Right ventricle myocardium superior (tissue), 1 donor: ENCODE measurements around the gene SDHA. TPM values are rescaled to one million over a fixed set of nuclear protein-coding genes. Genes with fewer than 3 reads are reported as not detected.
A peak's percentile ranks its signal among the peaks of the same experiment; 100 is the strongest.
"Not testable (repeated sequence)": the region's sequence is repeated elsewhere in the genome, so short reads cannot be mapped to it uniquely, and the experiment has no call there.

ENCODE experiments used
- ATAC-seq: fragments of 200-7000 bp; cut with Tn5 transposase; one replicate; pipeline ENCODE4 v1.9.1; 2020; ENCODE audit warnings: mild to moderate bottlenecking; ENCODE audit not compliant: poor library complexity
- DNase-seq: peaks from one replicate; pipeline ENCODE4 v3.0.0-alpha.2; 2020
- intact Hi-C: fragments of 100-400 bp; cut with DNase I; formaldehyde crosslinking; loops from one replicate; pipeline ENCODE4 v1.11.2; 2022
- long read RNA-seq: library from polyadenylated mRNA; unstranded; transcript quantifications from one replicate; pipeline ENCODE4 v2.0.0, GENCODE V29; 2021
- total RNA-seq: library from RNA; stranded (reverse); fragmentation: NEBNext Ultra II Directional; extraction: Animal tissue kit (Norgen Biotek cat#: 25700); gene quantifications from one replicate; pipeline ENCODE4 v1.2.1, GENCODE V29; 2021
- donor health status: DM: no; HTN: yes; CAD: no; lungs with severe emphysema.

Gene SDHA
- 837 TPM for total RNA-seq
- long read RNA-seq, transcript SDHA-216 (10 exons, 2,209 nt): minor isoform, 10 of 3,143 reads
- long read RNA-seq, transcript SDHA-204 (13 exons, 2,067 nt): minor isoform, 11 of 3,143 reads
- long read RNA-seq, transcript SDHA-201 (15 exons, 2,390 nt): major isoform, 1,803 of 3,143 reads
- long read RNA-seq, transcript SDHA-214 (6 exons, 3,001 nt): minor isoform, 8 of 3,143 reads
- long read RNA-seq, partial matches to known transcripts: 148 of 3,143 reads
- long read RNA-seq, other reads (novel, unspliced or antisense): 1,159 of 3,143 reads

DNA sequence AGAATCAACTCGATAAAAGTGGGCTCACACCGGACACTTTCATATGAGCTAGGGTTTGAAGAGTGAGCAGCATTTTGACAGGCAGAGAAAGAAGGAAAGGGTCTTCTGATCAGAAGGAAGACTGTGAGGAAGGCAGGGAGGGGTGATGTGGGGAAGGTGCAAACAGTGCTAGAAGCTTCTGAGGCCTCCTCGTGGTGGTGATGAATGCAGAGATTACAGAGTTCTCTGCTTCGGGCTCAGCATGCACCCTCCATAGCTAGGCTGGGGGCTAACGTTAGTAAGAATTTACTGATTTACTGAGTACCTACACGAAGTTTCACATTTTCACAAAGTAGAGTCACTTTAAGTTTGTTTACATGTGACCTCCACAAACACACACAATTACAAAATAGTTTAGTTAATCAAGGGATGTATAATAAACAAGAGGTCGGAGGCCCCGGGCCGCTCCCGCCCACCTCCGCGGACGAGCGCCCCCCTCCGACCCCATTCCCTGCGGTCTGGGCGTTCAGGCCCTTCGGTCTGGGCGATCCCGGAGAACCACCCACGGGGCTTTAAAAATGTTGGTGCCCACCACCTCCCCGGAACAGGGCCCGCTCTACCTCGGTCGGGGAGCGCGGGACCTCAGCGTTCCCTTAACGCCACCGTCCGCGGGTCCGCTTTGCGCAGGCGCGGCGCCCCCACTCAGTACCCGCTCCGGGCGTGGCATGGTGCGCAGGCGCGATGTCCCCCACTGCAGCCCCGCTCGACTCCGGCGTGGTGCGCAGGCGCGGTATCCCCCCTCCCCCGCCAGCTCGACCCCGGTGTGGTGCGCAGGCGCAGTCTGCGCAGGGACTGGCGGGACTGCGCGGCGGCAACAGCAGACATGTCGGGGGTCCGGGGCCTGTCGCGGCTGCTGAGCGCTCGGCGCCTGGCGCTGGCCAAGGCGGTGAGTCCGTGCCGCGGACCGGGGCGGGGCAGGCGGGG, at the start of gene SDHA, which contains the start of gene CCDC127:
Gene SDHA (plus strand): TSS at position 827 of the 963 bp plus-strand sequence. CDS start 36 bp downstream, at position 863.
Gene CCDC127 (minus strand): TSS at position 660 of the 963 bp plus-strand sequence. CDS start 1,304 bp downstream, outside the sequence.
- ATAC-seq (peak; percentile 96), DNase-seq (peak; percentile 99)
- intact Hi-C loops: not testable (repeated sequence)

DNA sequence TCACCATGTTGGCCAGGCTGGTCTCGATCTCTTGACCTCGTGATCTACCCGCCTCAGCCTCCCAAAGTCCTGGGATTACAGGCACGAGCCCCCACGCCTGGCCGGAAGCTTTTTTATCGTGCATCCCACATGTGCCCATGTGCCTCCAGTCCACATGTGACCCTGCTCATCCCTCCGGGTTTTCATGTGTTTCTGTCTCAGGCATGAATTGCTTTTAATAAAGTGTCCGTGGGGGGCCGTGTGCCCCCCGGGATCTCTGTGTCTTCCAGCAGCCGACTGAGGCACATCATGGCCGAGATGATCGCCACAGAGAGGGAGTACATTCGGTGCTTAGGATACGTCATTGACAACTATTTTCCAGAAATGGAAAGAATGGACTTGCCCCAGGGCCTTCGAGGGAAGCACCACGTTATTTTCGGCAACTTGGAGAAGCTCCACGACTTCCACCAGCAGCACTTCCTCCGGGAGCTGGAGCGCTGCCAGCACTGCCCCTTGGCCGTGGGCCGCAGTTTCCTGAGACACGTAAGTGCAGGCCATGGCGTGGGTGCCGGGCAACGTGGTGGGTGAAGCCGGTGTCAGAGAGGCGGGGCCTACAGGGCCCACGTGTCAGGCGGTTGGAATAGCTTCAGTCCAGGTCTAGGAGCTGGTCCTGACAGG, 48.9 kb upstream of the SDHA start:
- intact Hi-C loops: no loop called here
- ATAC-seq (peak; percentile 74), DNase-seq (peak; percentile 85)

DNA sequence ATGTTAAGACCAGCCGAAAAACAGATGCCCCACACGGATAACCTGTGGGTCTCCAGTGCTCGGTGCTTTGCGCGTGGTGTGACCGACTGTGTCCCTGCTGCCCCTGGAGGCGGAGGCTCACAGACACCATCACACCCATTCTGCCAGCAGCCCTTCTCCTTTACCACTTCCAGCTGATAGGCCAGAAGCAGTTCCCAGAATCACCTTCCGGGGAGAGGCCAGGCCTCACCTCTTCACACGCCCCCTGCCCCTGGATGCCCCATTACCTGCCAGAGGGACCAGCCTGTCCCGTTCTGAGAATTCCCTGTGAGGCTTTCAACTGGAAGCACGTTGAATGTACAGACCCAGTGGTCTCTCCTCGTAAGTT, 48.4 kb upstream of the SDHA start:
- no peak for DNase-seq
- ATAC-seq: peak; percentile 25

DNA sequence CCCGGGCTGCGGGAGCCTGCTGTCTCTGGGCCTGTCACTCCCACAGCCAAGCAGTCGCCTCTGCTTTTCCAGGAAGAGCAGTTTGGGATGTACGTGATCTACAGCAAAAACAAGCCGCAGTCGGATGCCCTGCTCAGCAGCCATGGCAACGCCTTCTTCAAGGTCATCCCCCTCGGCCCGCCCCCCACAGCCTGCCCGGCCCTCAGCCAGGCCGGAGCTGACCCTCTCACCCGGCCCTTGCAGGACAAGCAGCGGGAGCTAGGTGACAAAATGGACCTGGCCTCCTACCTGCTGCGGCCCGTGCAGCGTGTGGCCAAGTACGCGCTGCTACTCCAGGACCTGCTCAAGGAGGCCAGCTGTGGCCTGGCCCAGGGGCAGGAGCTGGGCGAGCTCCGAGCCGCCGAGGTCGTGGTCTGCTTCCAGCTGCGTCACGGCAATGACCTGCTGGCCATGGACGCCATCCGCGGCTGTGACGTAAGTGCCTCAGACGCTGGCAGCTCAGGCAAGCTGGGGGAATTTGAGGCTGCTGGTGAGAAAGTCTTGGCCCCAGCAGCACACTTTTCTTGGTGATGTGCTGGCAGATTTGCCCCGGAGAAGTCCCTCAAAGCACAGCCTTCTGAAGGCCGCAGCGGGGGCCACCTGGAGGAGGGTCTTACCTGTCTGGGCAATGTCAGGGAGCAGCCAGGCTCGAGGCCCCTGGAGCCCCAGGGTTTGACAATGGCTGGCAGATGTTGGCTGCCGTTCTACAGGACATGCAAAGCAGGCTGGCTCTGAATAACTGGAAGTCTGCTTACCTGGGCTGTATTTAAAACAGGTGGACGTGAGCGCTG, 46.9 kb upstream of the SDHA start:
- DNase-seq (no peak), ATAC-seq (no peak)
- intact Hi-C loops: no loop called here

More for the DNA sequence above, 48.4 kb upstream of the SDHA start:
- intact Hi-C loops: no loop called here

DNA sequence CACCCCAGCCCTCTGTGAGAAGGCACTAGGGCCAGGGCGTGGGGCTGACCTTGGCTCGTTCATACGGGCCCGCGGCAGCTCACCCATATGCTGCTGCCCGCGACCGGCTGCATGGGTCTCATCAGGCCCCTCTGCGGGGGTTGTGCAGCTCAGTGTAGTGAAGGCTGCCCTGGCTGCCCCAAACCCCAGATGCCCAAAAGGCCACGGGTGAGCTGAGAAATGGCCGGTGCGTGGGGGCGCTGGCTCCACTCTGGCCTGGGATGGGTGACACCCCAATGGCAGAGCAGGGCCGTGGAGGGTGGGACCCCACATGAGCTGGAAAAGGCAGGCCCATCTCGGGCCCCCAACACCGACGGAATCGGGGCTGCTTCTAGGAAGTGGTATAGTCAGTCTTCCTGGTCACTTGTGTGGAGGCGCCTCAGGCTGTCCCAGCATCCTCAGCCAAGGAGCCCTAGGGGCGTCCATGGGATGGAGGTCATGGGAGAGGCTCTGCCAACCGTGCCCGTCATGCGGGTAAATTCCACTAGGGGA, 46.3 kb upstream of the SDHA start:
- intact Hi-C loops: no loop called here
- ATAC-seq: no peak
- DNase-seq: no peak

DNA sequence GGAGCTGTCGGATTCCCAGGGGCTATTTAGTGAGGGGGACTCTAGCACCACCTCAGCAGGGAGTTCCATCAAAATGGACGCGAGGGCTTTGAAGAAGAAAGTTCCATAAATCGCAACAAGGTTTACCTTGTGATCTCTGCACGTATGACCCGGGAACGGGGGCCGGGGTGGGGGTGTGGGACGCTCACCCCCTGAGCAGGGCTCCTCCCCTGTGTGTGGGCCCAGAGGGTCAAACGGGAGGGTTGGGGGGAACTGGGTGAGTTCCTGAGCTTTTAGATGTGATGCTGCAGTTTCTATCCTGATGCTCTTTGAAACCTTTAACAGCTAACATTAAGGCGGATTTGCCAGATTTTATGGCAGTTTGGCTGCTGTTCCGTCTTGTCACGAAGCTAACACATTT, 45.7 kb upstream of the SDHA start:
- DNase-seq (no peak), ATAC-seq (no peak)
- intact Hi-C loops: no loop called here

DNA sequence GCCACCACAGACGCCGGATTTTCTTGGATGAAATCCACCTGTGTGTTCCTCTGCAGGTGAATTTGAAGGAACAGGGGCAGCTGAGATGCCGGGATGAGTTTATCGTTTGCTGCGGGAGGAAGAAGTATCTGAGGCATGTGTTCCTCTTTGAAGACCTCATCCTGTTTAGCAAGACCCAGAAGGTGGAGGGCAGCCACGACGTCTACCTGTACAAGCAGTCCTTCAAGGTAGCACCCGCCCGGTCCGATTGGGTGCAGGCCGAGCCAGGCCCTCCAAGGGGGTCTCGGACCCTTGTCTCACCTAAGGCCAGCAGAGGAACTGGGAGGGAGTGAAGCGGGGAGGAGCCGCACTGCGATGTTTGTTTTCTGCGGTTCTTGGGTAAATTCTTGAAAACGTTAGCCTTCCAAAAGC, 45.3 kb upstream of the SDHA start:
- DNase-seq: no peak
- no peak for ATAC-seq
- intact Hi-C loops: no loop called here

DNA sequence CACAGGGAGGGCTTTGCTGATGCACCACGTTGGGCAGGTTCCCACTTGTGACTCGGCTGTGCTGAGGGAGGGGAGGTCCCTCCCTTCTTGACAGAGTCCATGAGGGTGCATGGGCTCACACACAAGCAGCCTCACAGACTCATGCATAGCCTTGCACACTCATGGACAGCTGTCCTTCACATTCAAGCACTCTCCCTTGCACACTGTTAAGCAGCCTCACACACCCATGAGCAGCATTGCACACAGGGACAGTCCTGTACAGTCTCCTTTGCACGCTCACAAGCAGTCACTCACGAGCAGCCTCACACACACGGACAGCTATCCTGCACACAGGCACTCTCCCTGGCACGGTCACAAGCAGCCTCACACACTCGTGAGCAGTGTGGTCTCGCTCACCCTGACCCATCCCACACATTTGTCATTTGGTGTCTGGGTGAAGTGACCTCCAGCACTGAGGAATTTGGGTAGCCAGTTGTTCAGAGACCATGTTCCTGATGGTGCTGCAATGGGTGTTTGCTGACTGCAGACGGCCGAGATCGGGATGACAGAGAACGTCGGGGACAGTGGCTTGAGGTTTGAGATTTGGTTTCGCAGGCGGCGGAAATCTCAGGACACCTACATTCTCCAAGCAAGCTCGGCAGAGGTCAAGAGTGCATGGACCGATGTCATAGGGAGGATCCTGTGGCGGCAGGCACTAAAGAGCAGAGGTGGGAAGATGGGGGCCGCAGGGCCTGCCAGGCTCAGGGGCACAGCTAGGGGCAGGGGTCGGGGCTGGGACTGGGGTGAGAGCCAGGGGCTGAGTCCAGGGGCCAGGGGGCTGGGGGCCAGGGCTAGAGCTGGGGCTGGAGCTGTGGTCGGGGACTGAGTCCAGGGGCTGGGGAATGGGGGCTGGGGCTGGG, 44.5 kb upstream of the SDHA start:
- ATAC-seq (no peak), DNase-seq (no peak)
- intact Hi-C loops: no loop called here

DNA sequence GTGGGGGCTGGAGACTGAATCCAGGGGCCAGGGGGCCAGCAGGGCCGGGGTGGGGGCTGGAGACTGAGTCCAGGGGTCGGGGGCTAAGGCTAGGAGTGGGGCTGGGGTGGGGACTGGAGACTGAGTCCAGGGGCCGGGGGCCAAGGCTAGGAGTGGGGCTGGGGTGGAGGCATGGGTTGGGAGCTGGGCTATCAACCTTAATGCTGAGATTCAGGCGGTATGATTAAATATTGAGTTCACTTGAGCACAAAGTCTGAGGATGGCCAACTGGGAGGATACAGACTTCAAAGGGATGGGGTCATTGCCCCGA, 43.9 kb upstream of the SDHA start:
- no peak for DNase-seq
- no peak for ATAC-seq
- intact Hi-C loops: no loop called here

DNA sequence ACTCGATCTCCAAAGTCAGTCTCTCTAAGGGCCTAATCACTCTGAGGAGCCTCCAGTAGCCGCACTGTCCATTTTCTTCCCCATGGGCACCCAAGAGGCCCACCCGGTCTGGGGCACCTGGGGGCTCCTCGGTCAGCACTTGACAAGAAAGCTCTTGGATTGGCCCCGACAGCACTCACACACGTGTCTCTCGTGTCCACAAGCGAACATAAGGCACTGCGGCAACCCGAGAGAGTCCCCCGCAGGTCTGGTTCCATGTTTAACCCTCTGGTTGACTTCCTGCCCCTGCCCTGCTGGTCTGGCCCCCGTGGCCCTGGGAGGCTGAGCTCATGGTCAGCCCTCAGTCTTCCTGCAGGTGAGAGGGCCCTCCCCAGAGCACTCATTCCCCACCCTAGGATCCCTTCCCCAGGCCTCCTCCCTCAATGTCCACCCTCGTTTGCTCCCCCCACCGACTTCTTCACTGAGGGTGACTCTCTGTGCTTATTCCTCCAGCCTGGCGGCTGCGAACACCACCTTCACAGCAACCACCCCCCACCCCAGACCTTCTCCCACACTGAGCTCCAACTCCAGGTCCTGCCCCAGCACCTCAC, 43.1 kb upstream of the SDHA start:
- no peak for DNase-seq
- intact Hi-C loops: no loop called here
- no peak for ATAC-seq

DNA sequence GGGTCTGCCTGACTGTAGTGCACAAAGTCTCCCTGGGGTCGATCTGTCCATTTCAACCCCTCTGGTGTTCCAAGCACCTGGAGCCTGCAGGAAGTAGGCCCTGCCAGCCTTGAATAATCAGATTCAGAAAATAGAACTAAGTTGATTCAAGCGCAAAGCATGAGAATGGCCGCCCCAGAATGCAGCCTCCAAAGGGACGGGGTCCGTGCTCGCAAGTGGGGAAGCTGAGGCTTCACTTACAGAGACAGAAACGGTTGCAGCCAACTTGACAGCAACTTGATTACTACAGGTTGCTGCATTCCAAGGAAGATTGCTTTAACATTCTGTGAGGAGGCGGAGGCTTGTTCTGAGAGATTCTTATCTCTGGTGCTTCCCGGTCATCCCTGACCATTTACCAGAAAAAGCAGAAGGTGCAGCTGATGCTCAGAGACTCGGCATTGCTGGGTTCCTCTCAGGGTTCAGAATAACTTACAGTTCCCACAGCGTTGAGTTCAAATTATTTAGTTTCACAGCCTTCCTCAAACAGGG, 41.8 kb upstream of the SDHA start:
- peak; percentile 35 for DNase-seq
- intact Hi-C loops: no loop called here
- ATAC-seq: no peak

DNA sequence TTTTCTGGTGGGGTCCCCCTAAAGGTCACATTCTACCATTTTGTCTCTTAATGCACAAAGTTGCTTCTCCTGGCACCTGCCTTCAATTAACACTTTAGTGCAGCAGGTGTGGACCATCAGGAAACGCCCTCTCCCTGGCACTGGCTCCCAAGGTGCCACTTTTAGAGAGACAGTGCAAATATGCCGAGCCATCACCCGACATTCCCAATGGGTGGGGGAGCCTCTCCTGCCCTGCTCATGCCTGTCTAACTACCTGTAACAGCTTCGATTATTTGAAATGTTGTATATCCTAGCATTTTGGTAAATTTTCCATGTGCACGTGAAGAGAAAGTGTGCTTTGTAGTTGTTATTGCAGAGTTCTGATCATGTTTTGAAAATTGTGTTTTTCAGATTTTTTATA, 40.0 kb upstream of the SDHA start:
- DNase-seq: no peak
- intact Hi-C loops: no loop called here
- ATAC-seq: no peak

DNA sequence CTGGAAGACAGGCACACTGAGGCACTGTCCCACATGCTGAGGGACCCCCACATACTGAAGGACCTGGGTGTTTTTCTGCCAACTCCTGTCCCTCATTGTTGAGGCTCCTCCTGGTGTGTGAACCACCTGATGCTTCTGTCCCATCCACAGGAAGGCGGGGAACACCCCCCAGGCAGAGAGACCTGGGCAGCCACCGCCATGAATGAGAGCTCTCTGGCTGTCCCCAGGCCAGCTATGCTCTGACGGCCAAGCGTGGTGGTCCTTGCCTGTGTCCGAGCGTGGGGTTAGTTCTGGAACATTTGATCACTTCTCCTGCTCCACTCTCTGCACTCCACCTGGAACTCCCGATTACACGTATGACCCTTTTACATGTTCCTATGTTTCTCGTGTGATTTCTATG, 38.7 kb upstream of the SDHA start:
- intact Hi-C loops: no loop called here
- ATAC-seq (no peak), DNase-seq (peak; percentile 10)

DNA sequence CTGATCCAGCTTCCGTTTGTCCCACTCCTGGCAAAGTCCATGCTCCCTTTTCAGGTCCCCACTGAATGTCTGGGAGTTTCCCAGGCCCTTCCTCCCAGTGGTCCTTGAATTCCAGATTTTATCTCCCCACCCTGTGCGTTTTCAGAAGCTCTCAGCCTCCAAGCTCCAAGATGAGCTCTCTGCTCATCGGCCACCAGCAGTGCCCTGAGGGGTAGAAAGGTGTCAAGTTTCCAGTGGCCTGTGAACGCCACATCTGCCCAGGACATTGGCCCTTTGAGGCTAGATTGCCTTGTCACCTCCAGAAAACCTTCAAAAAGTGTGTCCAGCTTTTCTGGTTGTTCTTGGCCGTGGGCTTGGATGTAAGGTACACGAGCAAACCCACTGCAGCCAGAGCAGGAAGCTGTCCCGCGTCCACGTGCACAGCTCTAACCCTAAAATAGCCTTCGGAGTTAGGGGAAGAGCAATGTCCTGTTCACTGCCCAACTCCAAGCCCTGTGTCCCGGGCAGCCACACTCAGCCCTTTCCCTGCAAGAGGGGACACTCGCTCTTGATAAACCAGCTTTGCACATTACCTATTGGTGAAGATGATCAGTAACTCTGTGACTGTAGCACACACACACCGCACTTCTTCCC, 37.7 kb upstream of the SDHA start:
- DNase-seq (peak; percentile 33), ATAC-seq (peak; percentile 57)
- intact Hi-C loops: no loop called here

DNA sequence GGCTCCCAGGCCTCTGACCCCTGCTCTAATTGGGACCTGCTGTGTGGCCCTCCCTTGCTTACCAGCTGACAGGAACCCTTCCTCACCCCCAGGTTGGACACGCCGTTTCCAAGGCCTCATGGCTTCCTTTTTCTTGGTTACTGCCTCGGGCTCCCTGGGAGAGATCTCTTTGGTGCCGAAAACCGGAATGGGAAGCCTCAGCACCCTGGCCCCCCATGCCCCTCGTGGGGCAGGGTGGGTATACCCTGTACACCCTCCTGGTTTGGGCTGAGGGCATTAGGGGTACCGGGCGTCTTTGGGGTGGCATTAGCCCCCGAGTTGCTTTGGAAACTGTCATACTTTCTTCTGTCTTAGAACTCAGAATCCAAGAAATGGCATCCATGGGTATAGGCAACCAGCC, 37.0 kb upstream of the SDHA start:
- intact Hi-C loops: no loop called here
- no peak for ATAC-seq
- DNase-seq: peak; percentile 18

DNA sequence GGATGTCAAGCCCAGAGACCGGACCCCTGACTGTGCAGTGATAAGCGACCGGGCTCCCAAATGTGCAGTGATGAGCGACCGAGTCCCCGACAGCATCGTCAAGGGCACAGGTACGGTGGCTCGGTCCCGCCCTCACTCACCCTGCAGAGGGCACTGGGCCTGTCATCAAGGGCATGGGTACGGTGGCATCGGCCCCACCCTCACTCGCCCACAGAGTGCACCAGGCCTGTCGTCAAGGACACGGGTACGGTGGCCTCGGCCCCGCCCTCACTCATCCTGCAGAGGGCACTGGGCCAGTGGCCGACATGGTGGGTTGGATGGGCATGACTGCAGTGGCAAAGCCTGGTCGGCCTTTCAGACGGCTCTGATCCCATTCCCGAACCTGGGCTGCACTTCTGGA, 36.6 kb upstream of the SDHA start:
- intact Hi-C loops: no loop called here
- peak; percentile 37 for DNase-seq
- ATAC-seq: no peak
